ENCODE measurements around the gene GADD45B. TPM values are rescaled to one million over a fixed set of nuclear protein-coding genes. Genes with fewer than 3 reads are reported as not detected.

The GADD45B gene
- total and polyA plus RNA-seq, 10 of the 15 experiments (the other 5 are each of a cell fraction or from before 2014, with no cell fraction given), result 2.4 to 180 (median 91.1) TPM

DNA sequence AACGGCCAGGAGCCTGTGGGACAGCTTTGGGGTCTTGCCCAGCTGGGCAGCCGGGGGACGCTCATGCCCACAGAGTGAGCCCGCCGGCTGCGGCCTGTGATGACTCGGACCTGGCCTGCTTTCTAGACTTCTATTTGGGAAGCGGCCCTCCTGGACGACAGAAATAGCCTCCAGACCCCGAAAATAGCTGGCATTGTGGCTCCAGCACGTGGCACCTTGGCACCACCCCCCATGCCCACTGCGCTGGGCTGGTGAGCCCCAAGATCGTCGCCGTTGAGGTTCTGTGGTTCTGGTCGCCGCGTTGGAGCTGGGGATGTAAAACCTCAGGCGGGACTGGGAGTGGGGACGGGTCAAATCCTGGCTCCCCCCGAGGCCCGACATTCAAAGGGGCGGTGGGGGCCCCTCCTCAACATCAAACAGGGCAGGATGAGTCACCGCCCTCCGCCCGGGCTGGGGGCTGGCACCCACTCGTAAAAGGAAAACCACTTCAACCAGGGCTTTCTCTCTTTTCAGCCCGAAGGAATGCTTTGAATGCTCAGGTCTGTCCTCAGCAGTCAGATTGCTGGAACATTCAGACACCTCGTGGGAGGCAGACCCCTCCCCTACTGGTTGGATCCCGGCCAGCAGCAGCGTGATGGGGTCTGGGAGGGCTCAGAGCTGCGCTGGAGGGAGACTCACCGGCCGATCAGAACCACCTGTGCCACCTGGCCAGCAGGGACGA is 42.1 kb downstream of the GADD45B start:
- ATAC-seq (no peak), FAIRE-seq (no peak), DNase-seq (ENCODE audit: low read depth, low spot score) (no peak)
- 70% methylated on average over 35 of the region's 35 CpGs for WGBS (ENCODE audit: insufficient coverage, insufficient replicate concordance, low lambda C conversion rate, missing lambda C conversion rate)
- no peak overlapping the region for H3K4me3 ChIP-seq
- ChIA-PET RAD21 (ENCODE audit: unreplicated experiment) (interaction anchor here (0.6 kb wide), 1 partner anchor 362 kb away, joined by 3 read pairs; no protein-coding TSS in a partner anchor), POLR2A (no interaction called here), SMC1A (ENCODE audit: uncharacterized antibody, unreplicated experiment) (no interaction called here), CTCF (interaction anchor here (0.9 to 1.1 kb wide), 3 partner anchors 37 to 98 kb away, joined by 3 read pairs; no protein-coding TSS in a partner anchor)
- TF ChIP-seq SRF (IDR thresholded peaks at IDR 0.05; ENCODE audit: low read depth in 2 of 2, low read length in 2 of 2) (no peak), EGR1 (IDR thresholded peaks at IDR 0.05; ENCODE audit: borderline replicate concordance in 1 of 2, low read depth in 2 of 2, low read length in 2 of 2) (no peak), EP300 (IDR thresholded peaks at IDR 0.05; ENCODE audit: borderline replicate concordance in 1 of 2, control insufficient read depth in 1 of 2, low read depth in 2 of 2, low read length in 2 of 2) (no peak), TCF3 (IDR thresholded peaks at IDR 0.05; ENCODE audit: borderline replicate concordance, insufficient read depth, low read depth, low read length) (no peak), CBX5 (IDR thresholded peaks at IDR 0.05; ENCODE audit: low read depth) (no peak), POLR2A (IDR thresholded peaks at IDR 0.05; ENCODE audit: low read depth, low read length) (no peak), MXI1 (IDR thresholded peaks at IDR 0.05; ENCODE audit: low read depth, low read length) (no peak), BCL11A (IDR thresholded peaks at IDR 0.05; ENCODE audit: low read depth, low read length) (no peak), CREB1 (IDR thresholded peaks at IDR 0.05; ENCODE audit: low read depth) (no peak), MYC (IDR thresholded peaks at IDR 0.05; ENCODE audit: insufficient read depth, insufficient read length, insufficient replicate concordance, low read length, severe bottlenecking) (no peak), HDGF (IDR thresholded peaks at IDR 0.05) (no peak), DPF2 (IDR thresholded peaks at IDR 0.05) (no peak), BRCA1 (IDR thresholded peaks at IDR 0.05; ENCODE audit: low read depth, low read length) (no peak), SMAD5 (IDR thresholded peaks at IDR 0.05; ENCODE audit: low read depth) (no peak), ZZZ3 (IDR thresholded peaks at IDR 0.05; ENCODE audit: control insufficient read depth, insufficient read length, low read depth) (no peak), ATF7 (IDR thresholded peaks at IDR 0.05; ENCODE audit: low read depth) (no peak)
- TF ChIP-seq, protein P1, sequence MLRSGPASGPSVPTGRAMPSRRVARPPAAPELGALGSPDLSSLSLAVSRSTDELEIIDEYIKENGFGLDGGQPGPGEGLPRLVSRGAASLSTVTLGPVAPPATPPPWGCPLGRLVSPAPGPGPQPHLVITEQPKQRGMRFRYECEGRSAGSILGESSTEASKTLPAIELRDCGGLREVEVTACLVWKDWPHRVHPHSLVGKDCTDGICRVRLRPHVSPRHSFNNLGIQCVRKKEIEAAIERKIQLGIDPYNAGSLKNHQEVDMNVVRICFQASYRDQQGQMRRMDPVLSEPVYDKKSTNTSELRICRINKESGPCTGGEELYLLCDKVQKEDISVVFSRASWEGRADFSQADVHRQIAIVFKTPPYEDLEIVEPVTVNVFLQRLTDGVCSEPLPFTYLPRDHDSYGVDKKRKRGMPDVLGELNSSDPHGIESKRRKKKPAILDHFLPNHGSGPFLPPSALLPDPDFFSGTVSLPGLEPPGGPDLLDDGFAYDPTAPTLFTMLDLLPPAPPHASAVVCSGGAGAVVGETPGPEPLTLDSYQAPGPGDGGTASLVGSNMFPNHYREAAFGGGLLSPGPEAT (IDR thresholded peaks at IDR 0.05; ENCODE audit: low read depth), result no peak
- TF ChIP-seq, protein P2, sequence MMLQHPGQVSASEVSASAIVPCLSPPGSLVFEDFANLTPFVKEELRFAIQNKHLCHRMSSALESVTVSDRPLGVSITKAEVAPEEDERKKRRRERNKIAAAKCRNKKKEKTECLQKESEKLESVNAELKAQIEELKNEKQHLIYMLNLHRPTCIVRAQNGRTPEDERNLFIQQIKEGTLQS (IDR thresholded peaks at IDR 0.05; ENCODE audit: borderline replicate concordance, extremely low read depth, low read depth, low read length), result no peak
- TF ChIP-seq, protein P3, sequence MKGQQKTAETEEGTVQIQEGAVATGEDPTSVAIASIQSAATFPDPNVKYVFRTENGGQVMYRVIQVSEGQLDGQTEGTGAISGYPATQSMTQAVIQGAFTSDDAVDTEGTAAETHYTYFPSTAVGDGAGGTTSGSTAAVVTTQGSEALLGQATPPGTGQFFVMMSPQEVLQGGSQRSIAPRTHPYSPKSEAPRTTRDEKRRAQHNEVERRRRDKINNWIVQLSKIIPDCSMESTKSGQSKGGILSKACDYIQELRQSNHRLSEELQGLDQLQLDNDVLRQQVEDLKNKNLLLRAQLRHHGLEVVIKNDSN (IDR thresholded peaks at IDR 0.05; ENCODE audit: borderline replicate concordance, extremely low read length, insufficient read depth, low read depth, low read length), result no peak
- TF ChIP-seq, protein P4, sequence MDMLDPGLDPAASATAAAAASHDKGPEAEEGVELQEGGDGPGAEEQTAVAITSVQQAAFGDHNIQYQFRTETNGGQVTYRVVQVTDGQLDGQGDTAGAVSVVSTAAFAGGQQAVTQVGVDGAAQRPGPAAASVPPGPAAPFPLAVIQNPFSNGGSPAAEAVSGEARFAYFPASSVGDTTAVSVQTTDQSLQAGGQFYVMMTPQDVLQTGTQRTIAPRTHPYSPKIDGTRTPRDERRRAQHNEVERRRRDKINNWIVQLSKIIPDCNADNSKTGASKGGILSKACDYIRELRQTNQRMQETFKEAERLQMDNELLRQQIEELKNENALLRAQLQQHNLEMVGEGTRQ (IDR thresholded peaks at IDR 0.05; ENCODE audit: borderline replicate concordance, low read depth, low read length), result no peak
- H3K4me2 ChIP-seq (ENCODE audit: control insufficient read depth, insufficient read depth), result no peak overlapping the region
- no peak overlapping the region for H3K9ac ChIP-seq (ENCODE audit: control insufficient read depth, insufficient read depth, low read length)
- in situ Hi-C loops (cut with MboI), result no loop called here
- no TSS peak for BruUV-seq (replicated peaks)
- H3K27me3 ChIP-seq (replicated peaks in 1 of 2; ENCODE audit: control insufficient read depth in 2 of 2, insufficient read depth in 2 of 2, low read length in 1 of 2), result no peaks in the 10 kb centered on the region
- no peaks in the 10 kb centered on the region for H3K4me1 ChIP-seq (ENCODE audit: control insufficient read depth, insufficient read depth, low read length)
- H2AFZ ChIP-seq (ENCODE audit: control insufficient read depth, low read depth, low read length), result no peak overlapping the region
- H4K20me1 ChIP-seq (ENCODE audit: control insufficient read depth, insufficient read depth), result no peaks in the 10 kb centered on the region
- H3K27ac ChIP-seq (ENCODE audit: control insufficient read depth, insufficient read depth), result no peak overlapping the region
- H3K9me3 ChIP-seq (replicated peaks; ENCODE audit: control insufficient read depth, insufficient read depth, low read length), result no peaks in the 10 kb centered on the region
- H3K36me3 ChIP-seq (ENCODE audit: control insufficient read depth in 2 of 2, insufficient read depth in 2 of 2, low read length in 1 of 2), result no peaks in the 10 kb centered on the region; a peak in 2 of 4 replicates
- H3K79me2 ChIP-seq (ENCODE audit: control insufficient read depth, insufficient read depth, low read length), result no peaks in the 10 kb centered on the region
- intact Hi-C loops (cut with micrococcal nuclease; ENCODE audit: unreplicated experiment), result no loop called here
